Measurements from ENCODE around the gene MAP2K4.

MAP2K4 gene

GRCh38 chr17:12114686-12115418 lies 94.2 kb downstream of the MAP2K4 start:
- Histone ChIP-seq H3K9ac (ENCODE audit: low read depth, low read length) (no peak overlapping the region), H3K4me3 (ENCODE audit: low read depth, low read length) (no peak overlapping the region), H3K27me3 (ENCODE audit: control insufficient read depth, insufficient read depth, low read length) (no peaks in the 10 kb centered on the region), H3K9me3 (ENCODE audit: control insufficient read depth, insufficient read depth, low read length) (no peaks in the 10 kb centered on the region), H3K4me1 (ENCODE audit: control insufficient read depth, insufficient read depth, low read length) (no peaks in the 10 kb centered on the region), H3K27ac (ENCODE audit: low read depth, low read length) (no peak overlapping the region), H3K36me3 (ENCODE audit: control insufficient read depth, insufficient read depth, low read length) (peaks cover 66% of the 10 kb centered on the region)

- no peak overlapping the region for H3K9ac ChIP-seq (ENCODE audit: low read depth, low read length)
- H3K4me1 ChIP-seq (ENCODE audit: control insufficient read depth, insufficient read depth, low read length) = peaks cover 6% of the 10 kb centered on the region
- no peaks in the 10 kb centered on the region for H3K27me3 ChIP-seq (ENCODE audit: control insufficient read depth, insufficient read depth, low read length)
- H3K9me3 ChIP-seq (ENCODE audit: control insufficient read depth, insufficient read depth, low read length) = no peaks in the 10 kb centered on the region
- H3K4me3 ChIP-seq (ENCODE audit: low read depth, low read length) = no peak overlapping the region
- H3K27ac ChIP-seq (ENCODE audit: low read depth, low read length) = no peak overlapping the region
- H3K36me3 ChIP-seq (ENCODE audit: control insufficient read depth, insufficient read depth, low read length) = peaks cover 59% of the 10 kb centered on the region
These were observed 95.5 kb downstream of the MAP2K4 start for GRCh38 chr17:12116143-12116542.

- no peaks in the 10 kb centered on the region for H3K9me3 ChIP-seq (ENCODE audit: control insufficient read depth, insufficient read depth, low read length)
- H3K9ac ChIP-seq (ENCODE audit: low read depth, low read length) = no peak overlapping the region
- H3K27ac ChIP-seq (ENCODE audit: low read depth, low read length) = no peak overlapping the region
- H3K4me1 ChIP-seq (ENCODE audit: control insufficient read depth, insufficient read depth, low read length) = peaks cover 24% of the 10 kb centered on the region
- H3K27me3 ChIP-seq (ENCODE audit: control insufficient read depth, insufficient read depth, low read length) = no peaks in the 10 kb centered on the region
- H3K36me3 ChIP-seq (ENCODE audit: control insufficient read depth, insufficient read depth, low read length) = peaks cover 44% of the 10 kb centered on the region
- H3K4me3 ChIP-seq (ENCODE audit: low read depth, low read length) = no peak overlapping the region
These were observed 97.9 kb downstream of the MAP2K4 start for GRCh38 chr17:12118617-12119016.

- Histone ChIP-seq H3K36me3 (ENCODE audit: control insufficient read depth, insufficient read depth, low read length) (peaks cover 34% of the 10 kb centered on the region), H3K4me1 (ENCODE audit: control insufficient read depth, insufficient read depth, low read length) (peaks cover 28% of the 10 kb centered on the region), H3K4me3 (ENCODE audit: low read depth, low read length) (peak overlapping the region; percentile 44), H3K27ac (ENCODE audit: low read depth, low read length) (no peak overlapping the region), H3K9ac (ENCODE audit: low read depth, low read length) (no peak overlapping the region), H3K27me3 (ENCODE audit: control insufficient read depth, insufficient read depth, low read length) (no peaks in the 10 kb centered on the region), H3K9me3 (ENCODE audit: control insufficient read depth, insufficient read depth, low read length) (no peaks in the 10 kb centered on the region)
These were observed 101.4 kb downstream of the MAP2K4 start for GRCh38 chr17:12122075-12122474.

- Histone ChIP-seq H3K9me3 (ENCODE audit: control insufficient read depth, insufficient read depth, low read length) (no peaks in the 10 kb centered on the region), H3K27me3 (ENCODE audit: control insufficient read depth, insufficient read depth, low read length) (no peaks in the 10 kb centered on the region), H3K9ac (ENCODE audit: low read depth, low read length) (no peak overlapping the region), H3K4me3 (ENCODE audit: low read depth, low read length) (no peak overlapping the region), H3K27ac (ENCODE audit: low read depth, low read length) (no peak overlapping the region), H3K4me1 (ENCODE audit: control insufficient read depth, insufficient read depth, low read length) (peaks cover 14% of the 10 kb centered on the region), H3K36me3 (ENCODE audit: control insufficient read depth, insufficient read depth, low read length) (peaks cover 61% of the 10 kb centered on the region)
These were observed 106.5 kb downstream of the MAP2K4 start for GRCh38 chr17:12127177-12127576.

DNA sequence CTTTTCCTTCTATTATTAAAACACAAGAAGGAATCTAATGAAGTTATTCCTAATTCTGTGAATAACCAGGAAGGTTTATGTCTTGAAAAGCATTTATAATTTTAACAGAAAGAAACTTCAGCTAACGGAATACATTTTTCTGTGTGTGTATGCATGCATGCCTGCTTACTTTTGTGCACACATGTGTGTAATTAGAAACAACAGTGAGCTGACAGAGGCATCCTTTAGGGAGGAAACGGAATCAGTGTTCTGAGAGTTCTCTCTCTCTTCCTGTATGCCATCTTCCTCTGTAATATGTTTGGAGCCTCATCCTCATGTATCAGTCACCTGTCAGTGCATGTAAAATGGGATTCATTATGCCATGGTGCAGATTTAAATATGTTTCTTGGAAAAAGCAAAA lies 107.0 kb downstream of the MAP2K4 start:
- Histone ChIP-seq H3K27me3 (ENCODE audit: control insufficient read depth, insufficient read depth, low read length) (no peaks in the 10 kb centered on the region), H3K36me3 (ENCODE audit: control insufficient read depth, insufficient read depth, low read length) (peaks cover 64% of the 10 kb centered on the region), H3K4me1 (ENCODE audit: control insufficient read depth, insufficient read depth, low read length) (peaks cover 9% of the 10 kb centered on the region), H3K4me3 (ENCODE audit: low read depth, low read length) (no peak overlapping the region), H3K9ac (ENCODE audit: low read depth, low read length) (no peak overlapping the region), H3K27ac (ENCODE audit: low read depth, low read length) (no peak overlapping the region), H3K9me3 (ENCODE audit: control insufficient read depth, insufficient read depth, low read length) (no peaks in the 10 kb centered on the region)

- Histone ChIP-seq H3K36me3 (ENCODE audit: control insufficient read depth, insufficient read depth, low read length) (peaks cover 67% of the 10 kb centered on the region), H3K4me3 (ENCODE audit: low read depth, low read length) (no peak overlapping the region), H3K9me3 (ENCODE audit: control insufficient read depth, insufficient read depth, low read length) (no peaks in the 10 kb centered on the region), H3K4me1 (ENCODE audit: control insufficient read depth, insufficient read depth, low read length) (peaks cover under 1% of the 10 kb centered on the region; the same call in 1 of the 2 replicates), H3K27ac (ENCODE audit: low read depth, low read length) (no peak overlapping the region), H3K27me3 (ENCODE audit: control insufficient read depth, insufficient read depth, low read length) (no peaks in the 10 kb centered on the region), H3K9ac (ENCODE audit: low read depth, low read length) (no peak overlapping the region)
These were observed 108.3 kb downstream of the MAP2K4 start for GRCh38 chr17:12128946-12129345.

DNA sequence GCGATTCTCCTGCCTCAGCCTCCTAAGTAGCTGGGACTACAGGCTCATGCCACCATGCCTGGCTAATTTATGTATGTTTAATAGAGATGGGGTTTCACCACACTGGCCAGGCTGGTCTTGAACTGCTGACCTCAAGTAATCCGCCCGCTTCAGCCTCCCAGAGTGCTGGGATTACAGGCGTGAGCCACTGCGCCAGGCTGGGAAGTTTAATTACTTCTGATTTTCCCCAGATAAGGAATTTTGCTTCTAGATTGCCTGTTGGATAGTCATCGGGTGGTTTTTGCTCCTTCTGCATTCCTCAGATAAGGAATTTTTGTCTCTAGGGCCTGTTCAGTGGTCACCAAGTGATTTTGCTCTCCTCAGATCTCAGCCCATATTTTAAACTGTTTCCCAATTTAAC lies 112.5 kb downstream of the MAP2K4 start:
- H3K4me3 ChIP-seq (ENCODE audit: low read depth, low read length) = no peak overlapping the region
- no peaks in the 10 kb centered on the region for H3K27me3 ChIP-seq (ENCODE audit: control insufficient read depth, insufficient read depth, low read length)
- no peaks in the 10 kb centered on the region for H3K9me3 ChIP-seq (ENCODE audit: control insufficient read depth, insufficient read depth, low read length)
- no peak overlapping the region for H3K27ac ChIP-seq (ENCODE audit: low read depth, low read length)
- H3K9ac ChIP-seq (ENCODE audit: low read depth, low read length) = no peak overlapping the region
- H3K36me3 ChIP-seq (ENCODE audit: control insufficient read depth, insufficient read depth, low read length) = peaks cover 42% of the 10 kb centered on the region
- H3K4me1 ChIP-seq (ENCODE audit: control insufficient read depth, insufficient read depth, low read length) = no peaks in the 10 kb centered on the region

- Histone ChIP-seq H3K4me1 (ENCODE audit: control insufficient read depth, insufficient read depth, low read length) (no peaks in the 10 kb centered on the region), H3K4me3 (ENCODE audit: low read depth, low read length) (no peak overlapping the region), H3K9ac (ENCODE audit: low read depth, low read length) (no peak overlapping the region), H3K36me3 (ENCODE audit: control insufficient read depth, insufficient read depth, low read length) (peaks cover 36% of the 10 kb centered on the region), H3K27ac (ENCODE audit: low read depth, low read length) (no peak overlapping the region), H3K27me3 (ENCODE audit: control insufficient read depth, insufficient read depth, low read length) (no peaks in the 10 kb centered on the region), H3K9me3 (ENCODE audit: control insufficient read depth, insufficient read depth, low read length) (no peaks in the 10 kb centered on the region)
These were observed 113.4 kb downstream of the MAP2K4 start for GRCh38 chr17:12134101-12134500.

- H3K27ac ChIP-seq (ENCODE audit: low read depth, low read length) = no peak overlapping the region
- peaks cover 33% of the 10 kb centered on the region for H3K36me3 ChIP-seq (ENCODE audit: control insufficient read depth, insufficient read depth, low read length)
These were observed 113.9 kb downstream of the MAP2K4 start for GRCh38 chr17:12134587-12134986.

GRCh38 chr17:12136243-12136642 lies 115.6 kb downstream of the MAP2K4 start:
- Histone ChIP-seq H3K27ac (ENCODE audit: low read depth, low read length) (no peak overlapping the region), H3K27me3 (ENCODE audit: control insufficient read depth, insufficient read depth, low read length) (no peaks in the 10 kb centered on the region), H3K9me3 (ENCODE audit: control insufficient read depth, insufficient read depth, low read length) (no peaks in the 10 kb centered on the region), H3K4me3 (ENCODE audit: low read depth, low read length) (no peak overlapping the region), H3K9ac (ENCODE audit: low read depth, low read length) (no peak overlapping the region), H3K4me1 (ENCODE audit: control insufficient read depth, insufficient read depth, low read length) (no peaks in the 10 kb centered on the region), H3K36me3 (ENCODE audit: control insufficient read depth, insufficient read depth, low read length) (peaks cover 39% of the 10 kb centered on the region)

More at GRCh38 chr17:12134587-12134986, 113.9 kb downstream of the MAP2K4 start:
- H3K27me3 ChIP-seq (ENCODE audit: control insufficient read depth, insufficient read depth, low read length) = no peaks in the 10 kb centered on the region
- H3K4me1 ChIP-seq (ENCODE audit: control insufficient read depth, insufficient read depth, low read length) = no peaks in the 10 kb centered on the region
- no peaks in the 10 kb centered on the region for H3K9me3 ChIP-seq (ENCODE audit: control insufficient read depth, insufficient read depth, low read length)
- no peak overlapping the region for H3K9ac ChIP-seq (ENCODE audit: low read depth, low read length)
- H3K4me3 ChIP-seq (ENCODE audit: low read depth, low read length) = no peak overlapping the region
